Right ventricle myocardium inferior (tissue), 1 donor: ENCODE results near the gene HEATR5B. TPM values are rescaled to one million over a fixed set of nuclear protein-coding genes. Genes with fewer than 3 reads are reported as not detected.

Experiments
- ATAC-seq: fragments of 200-7000 bp; cut with Tn5 transposase; one replicate; pipeline ENCODE4 v1.9.1; 2020; ENCODE audit warnings: mild to moderate bottlenecking, moderate library complexity
- DNase-seq: peaks from one replicate; pipeline ENCODE4 v3.0.0; 2021; ENCODE audit errors: missing footprints
- intact Hi-C: fragments of 100-400 bp; cut with DNase I; formaldehyde crosslinking; loops from one replicate; pipeline ENCODE4 v1.11.0; 2022
- long read RNA-seq: library from polyadenylated mRNA; unstranded; transcript quantifications from one replicate; pipeline ENCODE4 v2.0.0, GENCODE V29; 2021
- total RNA-seq: library from RNA; stranded (reverse); fragmentation: NEBNext Ultra II Directional; extraction: Animal tissue kit (Norgen Biotek cat#: 25700); gene quantifications from one replicate; pipeline ENCODE4 v1.2.1, GENCODE V29; 2021
- donor health status: DM: no; HTN: yes; CAD: no; lungs with severe emphysema.

The HEATR5B gene
- 31.0 TPM for total RNA-seq
- long read RNA-seq, full-length matches to known transcripts = 1 of 26 reads
- long read RNA-seq, partial matches to known transcripts = 14 of 26 reads
- long read RNA-seq, other reads (novel, unspliced or antisense) = 11 of 26 reads

- intact Hi-C loops = no loop called here
- ATAC-seq (peak; percentile 98), DNase-seq (peak; percentile 95)
Measured at GRCh38 chr2:37083873-37084794, at the start of gene HEATR5B, which contains the start of gene GPATCH11. Gene HEATR5B (minus strand): TSS chr2:37084372. CDS start chr2:37083414, 958 bp downstream. Gene GPATCH11 (plus strand): TSS chr2:37084518. CDS start chr2:37088382, 3,864 bp downstream.

GRCh38 chr2:37132914-37133313 lies 48.7 kb upstream of the HEATR5B start:
- no peak for ATAC-seq
- DNase-seq = no peak
- intact Hi-C loops = no loop called here

DNA sequence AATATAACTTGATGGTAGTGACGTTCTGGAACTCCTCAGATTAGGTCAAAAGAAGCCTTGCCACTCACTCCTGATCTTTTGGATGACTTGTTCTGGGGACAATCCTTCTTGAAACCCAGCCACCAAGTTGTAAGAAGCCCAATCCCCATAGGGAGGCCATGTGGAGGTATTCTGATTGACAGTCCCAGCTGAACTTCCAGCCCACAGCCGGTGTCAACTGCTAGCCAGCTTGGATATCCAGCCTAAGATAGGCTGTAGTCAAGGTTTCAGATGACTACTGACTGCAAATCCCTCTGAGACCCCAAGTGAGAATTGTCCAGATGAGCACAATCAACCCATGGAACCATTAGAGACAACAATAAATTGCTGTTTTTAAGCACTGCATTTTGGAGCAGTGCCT lies 41.2 kb upstream of the HEATR5B start:
- intact Hi-C loops = no loop called here
- no peak for ATAC-seq
- no peak for DNase-seq

DNA sequence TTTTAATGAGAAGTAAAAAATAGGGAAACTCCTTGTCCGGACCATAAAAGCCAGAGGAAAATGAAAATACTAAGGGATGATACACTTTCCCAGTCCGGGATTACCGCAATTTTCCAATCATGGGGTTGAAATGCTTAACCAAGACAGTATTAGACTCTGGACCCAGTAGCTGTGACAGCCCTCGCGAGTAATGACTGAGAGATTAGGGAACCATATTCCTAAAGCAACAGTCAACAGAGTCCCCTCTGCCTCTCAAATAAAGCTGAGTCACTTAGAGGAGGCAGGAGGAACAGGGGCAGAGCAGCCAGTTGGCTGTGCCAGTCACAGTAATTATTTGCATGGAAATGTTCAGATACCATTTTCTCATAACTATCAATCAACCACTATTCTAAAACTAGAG lies 35.0 kb upstream of the HEATR5B start:
- ATAC-seq = no peak
- no peak for DNase-seq
- intact Hi-C loops = no loop called here

DNA sequence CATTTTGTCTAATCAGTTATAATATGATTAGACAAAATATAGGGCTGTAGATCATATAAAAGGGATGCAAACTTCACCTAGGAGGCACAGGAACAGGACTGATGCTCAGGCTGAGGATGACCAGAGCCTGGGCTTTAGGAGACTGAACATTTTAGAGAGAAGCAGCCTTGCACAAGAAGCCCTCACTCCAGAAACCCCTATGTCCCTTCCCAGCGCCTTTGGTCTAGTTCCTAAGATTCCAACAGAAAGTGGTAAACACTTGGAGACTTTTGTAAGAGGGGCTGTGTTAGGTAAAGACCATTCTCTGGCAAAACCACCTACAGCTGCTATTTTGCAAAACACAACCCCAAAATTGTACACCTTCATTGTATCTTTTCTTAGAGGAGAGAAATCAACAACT lies 33.4 kb upstream of the HEATR5B start:
- intact Hi-C loops = no loop called here
- no peak for ATAC-seq
- DNase-seq = no peak

GRCh38 chr2:37111958-37112357 lies 27.8 kb upstream of the HEATR5B start:
- ATAC-seq (no peak), DNase-seq (no peak)
- intact Hi-C loops = no loop called here

DNA sequence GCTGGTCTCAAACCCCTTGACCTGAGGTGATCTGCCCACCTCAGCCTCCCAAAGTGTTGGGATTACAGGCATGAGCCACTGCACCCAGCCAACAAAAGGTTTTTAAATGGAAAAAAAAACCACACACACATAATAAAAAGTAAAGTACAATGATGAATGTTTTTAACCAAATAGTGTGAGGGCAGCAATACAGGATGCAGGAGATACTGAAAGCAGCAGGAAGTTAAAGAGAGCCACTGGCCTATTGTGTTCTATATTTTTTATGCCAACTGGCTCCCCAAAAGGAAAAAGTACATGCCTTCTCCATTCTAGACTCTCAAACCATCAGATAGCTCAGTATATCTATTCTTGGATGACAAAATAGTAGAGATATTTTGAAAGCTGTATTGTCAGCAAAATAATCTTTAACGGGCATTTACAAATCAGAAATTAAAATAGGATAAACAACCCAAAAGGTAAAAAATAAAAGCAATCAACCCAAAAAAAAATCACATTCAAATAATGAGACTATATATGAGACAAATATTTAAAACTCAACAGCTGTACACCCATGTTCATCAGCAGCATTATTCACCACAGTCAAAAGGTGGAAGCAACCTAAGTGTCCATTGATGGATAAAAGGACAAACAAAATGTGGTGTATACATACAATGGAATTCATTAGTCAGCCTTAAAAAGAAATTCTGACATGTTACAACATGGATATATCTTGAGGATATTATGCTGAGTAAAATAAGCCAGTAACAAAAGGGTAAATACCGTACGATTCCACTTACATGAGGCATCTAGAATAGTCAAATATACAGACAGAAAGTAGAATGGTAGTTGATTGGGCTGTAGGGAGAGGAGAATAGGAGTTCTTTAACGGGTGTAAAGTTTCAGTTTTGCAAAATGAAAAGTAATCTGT lies 26.4 kb upstream of the HEATR5B start:
- ATAC-seq (no peak), DNase-seq (no peak)
- intact Hi-C loops = no loop called here

DNA sequence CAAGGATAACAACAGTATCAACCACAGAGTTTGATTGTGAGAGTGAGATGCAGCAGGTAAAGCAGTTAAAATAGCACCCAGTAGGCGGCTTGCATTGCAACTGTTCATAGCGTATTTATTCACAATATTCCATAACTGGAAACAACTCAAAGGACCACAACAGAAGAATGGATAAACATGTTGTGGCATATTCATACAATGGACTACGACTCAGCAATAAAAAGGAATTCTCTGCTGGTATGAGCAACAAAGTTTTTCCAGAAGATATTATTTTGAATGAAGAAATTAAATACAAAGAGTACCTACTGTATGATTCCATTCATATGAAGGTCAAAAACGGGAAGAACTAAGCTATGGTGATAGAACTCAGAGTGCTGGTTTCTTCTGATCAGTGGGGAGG lies 25.4 kb upstream of the HEATR5B start:
- ATAC-seq = no peak
- no peak for DNase-seq
- intact Hi-C loops = no loop called here

DNA sequence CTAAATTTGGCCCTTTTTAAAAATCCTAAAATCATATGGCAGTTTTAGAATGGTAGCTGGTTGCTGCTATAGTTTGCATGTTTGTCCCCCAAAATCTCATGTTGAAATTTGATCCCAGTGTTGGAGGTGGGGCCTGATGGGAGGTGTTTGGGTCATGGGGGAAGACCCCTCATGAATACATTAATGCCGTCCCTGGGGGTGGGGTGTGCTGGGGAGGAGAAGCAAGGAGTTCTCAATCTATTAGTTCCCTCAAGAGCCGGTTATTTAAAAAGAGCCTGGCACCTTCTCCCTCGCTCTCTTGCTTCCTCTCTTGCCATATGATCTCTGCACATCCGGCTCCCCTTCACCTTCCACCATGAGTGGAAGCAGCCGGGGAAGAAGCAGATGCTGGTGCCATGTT lies 21.0 kb upstream of the HEATR5B start:
- no peak for DNase-seq
- no peak for ATAC-seq
- intact Hi-C loops = no loop called here

DNA sequence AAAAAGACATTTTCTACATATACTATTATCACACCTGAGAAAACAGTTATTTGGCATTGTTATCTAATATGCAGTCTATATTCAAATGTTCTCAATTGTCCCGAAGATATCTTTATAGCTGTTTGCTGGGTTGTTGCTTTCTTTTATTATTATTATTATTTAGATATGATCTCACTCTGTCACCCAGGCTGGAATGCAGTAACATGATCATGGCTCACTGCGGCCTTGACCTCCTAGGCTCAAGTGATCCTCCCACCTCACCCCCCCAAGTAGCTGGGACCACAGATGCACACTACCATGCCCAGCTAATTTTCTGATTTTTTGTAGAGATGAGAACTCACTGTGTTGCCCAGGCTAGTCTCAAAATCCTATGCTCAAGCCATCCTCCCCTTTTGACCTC lies 20.0 kb upstream of the HEATR5B start:
- intact Hi-C loops = no loop called here
- no peak for DNase-seq
- no peak for ATAC-seq

DNA sequence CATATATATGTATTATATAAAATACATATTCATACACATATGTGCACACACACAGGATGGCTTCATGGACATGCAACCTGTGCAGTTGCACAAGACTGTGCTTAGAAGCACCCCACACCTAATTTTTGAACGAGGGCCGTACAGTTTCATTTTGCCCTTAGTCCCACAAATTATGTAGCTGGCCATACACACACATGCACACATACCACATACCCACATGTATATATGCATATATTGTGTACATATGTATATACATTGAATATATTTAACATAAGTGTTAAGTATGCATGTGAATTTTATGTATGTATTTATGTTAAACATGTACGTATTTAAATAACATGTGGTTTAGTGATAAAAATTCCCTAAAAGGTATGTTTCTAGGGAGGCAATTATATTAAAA lies 18.4 kb upstream of the HEATR5B start:
- DNase-seq (no peak), ATAC-seq (no peak)
- intact Hi-C loops = no loop called here

DNA sequence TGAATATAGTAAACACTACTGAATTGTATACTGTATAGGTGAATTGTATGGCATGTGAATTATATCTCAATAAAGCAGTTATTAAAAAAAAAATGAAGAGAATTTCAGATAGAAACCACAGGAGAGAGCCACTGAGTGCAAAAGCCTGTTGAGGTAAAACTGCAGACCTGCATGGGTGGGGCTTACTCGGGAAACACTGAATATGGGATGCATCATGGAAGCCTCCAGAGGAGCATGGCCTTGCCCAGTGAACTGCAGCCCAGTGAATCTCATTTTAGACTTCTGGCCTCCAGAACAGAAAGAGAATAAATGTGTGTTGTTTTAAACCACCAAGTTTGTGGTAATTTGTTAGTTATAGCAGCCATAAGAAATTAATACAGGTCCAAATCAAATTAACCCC lies 15.9 kb upstream of the HEATR5B start:
- intact Hi-C loops = no loop called here
- DNase-seq = no peak
- no peak for ATAC-seq

DNA sequence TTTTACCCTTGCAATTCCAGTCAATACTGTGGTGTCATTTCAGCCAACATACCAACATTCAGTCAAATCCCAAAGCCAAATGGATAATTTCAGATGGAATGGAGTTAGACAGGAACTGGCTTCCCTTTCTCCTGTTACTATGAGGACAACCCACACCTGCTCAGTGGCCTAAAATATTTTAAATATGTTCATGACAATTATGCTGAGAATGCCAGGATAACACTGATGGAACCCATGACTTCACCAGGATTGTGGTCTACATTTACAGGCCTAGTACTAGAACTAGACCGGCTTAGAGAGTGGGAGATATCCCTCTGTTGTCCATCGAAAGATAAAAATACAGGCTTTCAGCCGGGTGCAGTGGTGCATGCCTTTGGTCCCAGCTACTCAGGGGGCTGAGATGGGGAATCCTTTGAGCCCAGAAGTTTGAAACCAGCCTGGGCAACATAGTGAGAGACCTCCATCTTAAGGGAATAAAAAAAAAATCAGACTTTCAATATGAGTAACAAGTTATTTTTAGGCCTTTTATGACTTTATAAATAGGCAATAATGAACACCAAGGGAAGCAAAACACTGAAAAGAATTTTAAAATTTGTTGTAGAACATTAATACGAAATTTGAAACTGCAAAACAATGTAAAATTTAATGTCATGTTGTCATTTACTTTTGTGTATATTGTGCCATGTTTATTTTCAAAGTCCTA lies 14.4 kb upstream of the HEATR5B start:
- DNase-seq = no peak
- ATAC-seq = no peak
- intact Hi-C loops = no loop called here

DNA sequence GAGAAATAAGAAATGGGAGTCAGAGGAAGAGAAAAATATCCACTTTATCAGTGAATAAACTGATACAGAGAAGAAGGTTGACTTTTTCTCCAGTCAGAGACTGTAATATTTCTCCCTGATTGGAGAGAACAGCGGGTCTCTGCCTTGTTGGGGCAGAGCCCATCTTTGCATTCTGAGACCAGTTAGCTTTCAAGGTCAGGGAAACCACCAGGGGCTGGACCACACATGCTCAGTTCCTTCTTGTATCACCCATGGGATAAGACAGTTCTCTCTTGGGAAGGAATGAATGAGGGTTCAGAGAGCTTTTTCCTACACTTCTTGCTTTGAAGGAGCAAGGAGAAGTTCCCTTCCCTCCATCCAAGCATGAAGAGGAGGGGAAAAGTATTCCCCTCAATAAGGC lies 12.4 kb upstream of the HEATR5B start:
- DNase-seq = no peak
- ATAC-seq = no peak
- intact Hi-C loops = no loop called here

GRCh38 chr2:37091873-37092272 lies 7.7 kb upstream of the HEATR5B start:
- intact Hi-C loops = no loop called here
- DNase-seq (no peak), ATAC-seq (no peak)

- intact Hi-C loops = no loop called here
- DNase-seq (no peak), ATAC-seq (no peak)
Measured at GRCh38 chr2:37090019-37090477, 5.9 kb upstream of the HEATR5B start.

GRCh38 chr2:37085731-37086147 lies 1.6 kb upstream of the HEATR5B start:
- no peak for DNase-seq
- ATAC-seq = no peak
- intact Hi-C loops = no loop called here

GRCh38 chr2:37084797-37085196 lies 625 bp upstream of the HEATR5B start:
- ATAC-seq = no peak
- intact Hi-C loops = no loop called here
- DNase-seq = no peak

- intact Hi-C loops = no loop called here
- ATAC-seq = no peak
- no peak for DNase-seq
Measured at GRCh38 chr2:37080689-37081088, 3.5 kb downstream of the HEATR5B start.
